ENCODE data around the gene SAMD4B. TPM values are rescaled to one million over a fixed set of nuclear protein-coding genes. Genes with fewer than 3 reads are reported as not detected.

Gene SAMD4B
- total and polyA plus RNA-seq, 10 of the 15 experiments (the other 5 are each of a cell fraction or from before 2014, with no cell fraction given): 2.4 to 43.3 (median 23.9) TPM

- TF ChIP-seq RAD21 (IDR thresholded peaks at IDR 0.05; ENCODE audit: insufficient read depth, low read depth, low read length): no peak
- TF ChIP-seq SPI1 (IDR thresholded peaks at IDR 0.05; ENCODE audit: borderline replicate concordance, insufficient read depth, low read depth, low read length): peak; percentile 44; the same call in 1 of the 2 replicates
- no peak for TF ChIP-seq BMI1 (IDR thresholded peaks at IDR 0.05; ENCODE audit: borderline replicate concordance)
- TF ChIP-seq ZBTB11 (CRISPR knock-in tag; IDR thresholded peaks at IDR 0.05): no peak
- TF ChIP-seq ESRRA (IDR thresholded peaks at IDR 0.05; ENCODE audit: low read length): no peak
- TF ChIP-seq ZNF687 (IDR thresholded peaks at IDR 0.05): peak; percentile 99
- TF ChIP-seq MLLT1 (IDR thresholded peaks at IDR 0.05): peak; percentile 99
- TF ChIP-seq, protein P1, sequence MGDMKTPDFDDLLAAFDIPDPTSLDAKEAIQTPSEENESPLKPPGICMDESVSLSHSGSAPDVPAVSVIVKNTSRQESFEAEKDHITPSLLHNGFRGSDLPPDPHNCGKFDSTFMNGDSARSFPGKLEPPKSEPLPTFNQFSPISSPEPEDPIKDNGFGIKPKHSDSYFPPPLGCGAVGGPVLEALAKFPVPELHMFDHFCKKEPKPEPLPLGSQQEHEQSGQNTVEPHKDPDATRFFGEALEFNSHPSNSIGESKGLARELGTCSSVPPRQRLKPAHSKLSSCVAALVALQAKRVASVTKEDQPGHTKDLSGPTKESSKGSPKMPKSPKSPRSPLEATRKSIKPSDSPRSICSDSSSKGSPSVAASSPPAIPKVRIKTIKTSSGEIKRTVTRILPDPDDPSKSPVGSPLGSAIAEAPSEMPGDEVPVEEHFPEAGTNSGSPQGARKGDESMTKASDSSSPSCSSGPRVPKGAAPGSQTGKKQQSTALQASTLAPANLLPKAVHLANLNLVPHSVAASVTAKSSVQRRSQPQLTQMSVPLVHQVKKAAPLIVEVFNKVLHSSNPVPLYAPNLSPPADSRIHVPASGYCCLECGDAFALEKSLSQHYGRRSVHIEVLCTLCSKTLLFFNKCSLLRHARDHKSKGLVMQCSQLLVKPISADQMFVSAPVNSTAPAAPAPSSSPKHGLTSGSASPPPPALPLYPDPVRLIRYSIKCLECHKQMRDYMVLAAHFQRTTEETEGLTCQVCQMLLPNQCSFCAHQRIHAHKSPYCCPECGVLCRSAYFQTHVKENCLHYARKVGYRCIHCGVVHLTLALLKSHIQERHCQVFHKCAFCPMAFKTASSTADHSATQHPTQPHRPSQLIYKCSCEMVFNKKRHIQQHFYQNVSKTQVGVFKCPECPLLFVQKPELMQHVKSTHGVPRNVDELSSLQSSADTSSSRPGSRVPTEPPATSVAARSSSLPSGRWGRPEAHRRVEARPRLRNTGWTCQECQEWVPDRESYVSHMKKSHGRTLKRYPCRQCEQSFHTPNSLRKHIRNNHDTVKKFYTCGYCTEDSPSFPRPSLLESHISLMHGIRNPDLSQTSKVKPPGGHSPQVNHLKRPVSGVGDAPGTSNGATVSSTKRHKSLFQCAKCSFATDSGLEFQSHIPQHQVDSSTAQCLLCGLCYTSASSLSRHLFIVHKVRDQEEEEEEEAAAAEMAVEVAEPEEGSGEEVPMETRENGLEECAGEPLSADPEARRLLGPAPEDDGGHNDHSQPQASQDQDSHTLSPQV (IDR thresholded peaks at IDR 0.05): no peak
- TF ChIP-seq RB1 (IDR thresholded peaks at IDR 0.05; ENCODE audit: borderline replicate concordance): peak; percentile 88
- TF ChIP-seq, protein P2, sequence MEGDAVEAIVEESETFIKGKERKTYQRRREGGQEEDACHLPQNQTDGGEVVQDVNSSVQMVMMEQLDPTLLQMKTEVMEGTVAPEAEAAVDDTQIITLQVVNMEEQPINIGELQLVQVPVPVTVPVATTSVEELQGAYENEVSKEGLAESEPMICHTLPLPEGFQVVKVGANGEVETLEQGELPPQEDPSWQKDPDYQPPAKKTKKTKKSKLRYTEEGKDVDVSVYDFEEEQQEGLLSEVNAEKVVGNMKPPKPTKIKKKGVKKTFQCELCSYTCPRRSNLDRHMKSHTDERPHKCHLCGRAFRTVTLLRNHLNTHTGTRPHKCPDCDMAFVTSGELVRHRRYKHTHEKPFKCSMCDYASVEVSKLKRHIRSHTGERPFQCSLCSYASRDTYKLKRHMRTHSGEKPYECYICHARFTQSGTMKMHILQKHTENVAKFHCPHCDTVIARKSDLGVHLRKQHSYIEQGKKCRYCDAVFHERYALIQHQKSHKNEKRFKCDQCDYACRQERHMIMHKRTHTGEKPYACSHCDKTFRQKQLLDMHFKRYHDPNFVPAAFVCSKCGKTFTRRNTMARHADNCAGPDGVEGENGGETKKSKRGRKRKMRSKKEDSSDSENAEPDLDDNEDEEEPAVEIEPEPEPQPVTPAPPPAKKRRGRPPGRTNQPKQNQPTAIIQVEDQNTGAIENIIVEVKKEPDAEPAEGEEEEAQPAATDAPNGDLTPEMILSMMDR (IDR thresholded peaks at IDR 0.05 in 2 of 3, conservative IDR thresholded peaks at IDR 0.05 in 1 of 3; ENCODE audit: control insufficient read depth in 2 of 3, extremely low read depth in 1 of 3, insufficient read depth in 1 of 3, low read depth in 3 of 3, low read length in 3 of 3): no peak
- peak; percentile 81 for TF ChIP-seq ZBED1 (IDR thresholded peaks at IDR 0.05; ENCODE audit: borderline replicate concordance)
- no peak for TF ChIP-seq BRCA1 (IDR thresholded peaks at IDR 0.05; ENCODE audit: low read depth, low read length)
- peak; percentile 55; the same call in 1 of the 2 replicates for TF ChIP-seq DPF2 (IDR thresholded peaks at IDR 0.05)
Measured at GRCh38 chr19:39406656-39407409, 64.6 kb downstream of the SAMD4B start, which contains the start of gene ZFP36 (continued).
